B cell (primary cell): Measurements from ENCODE around the gene PHACTR1.

ENCODE experiments used
- CTCF ChIP-seq: fragments of 200-600 bp; IDR thresholded peaks from one replicate; pipeline ENCODE4 v1.8.0; 2022; ENCODE audit warnings: antibody characterized with exemption, mild to moderate bottlenecking
- EZH2 ChIP-seq: IDR thresholded peaks from 2 replicates; pipeline ENCODE4 v1.6.1; 2012; ENCODE audit warnings: borderline replicate concordance, low read depth, mild to moderate bottlenecking, moderate library complexity, low read length; ENCODE audit not compliant: insufficient read depth, poor library complexity, severe bottlenecking

GRCh38 chr6:12947967-12948366, 231.4 kb downstream of the PHACTR1 start:
- TF ChIP-seq CTCF (no peak), EZH2 (no peak)
